HEK293 (cell line): ENCODE results near the gene OR51G2.

Source experiments
- CTCF ChIA-PET: fragments of 350-600 bp; formaldehyde crosslinking; extraction: SDS; loops from one replicate; lab custom pipeline; 2021; ENCODE audit warnings: antibody characterized with exemption; lab: Yijun Ruan, JAX
- POLR2A ChIA-PET: fragments of 300-600 bp; formaldehyde crosslinking; extraction: SDS; loops from one replicate; lab custom pipeline; 2020; ENCODE audit warnings: antibody characterized with exemption, inconsistent platforms; lab: Yijun Ruan, JAX
- H3K27ac ChIP-seq: fragments of 200-500 bp; sonication (Bioruptor generic); 2 replicates; pipeline ENCODE4 v1.5.1; 2014; ENCODE audit warnings: low read depth, low read length, control low read depth, inconsistent platforms; ENCODE audit errors: extremely low read depth
- H3K36me3 ChIP-seq, 2 experiments: fragments of 200-500 bp in 1 of 2; sonication (Bioruptor generic) in 1 of 2; 1 replicate in 1 of 2; 2 replicates in 1 of 2; pipeline ENCODE4 v1.5.1; 2014 to 2017; ENCODE audit warnings: inconsistent platforms in 2 of 2, low read length in 2 of 2; ENCODE audit not compliant: control insufficient read depth in 2 of 2, insufficient read depth in 1 of 2
- H3K4me1 ChIP-seq: fragments of 200-500 bp; sonication (Bioruptor generic); 2 replicates; pipeline ENCODE4 v1.5.1; 2014; ENCODE audit warnings: mild to moderate bottlenecking, low read length, inconsistent platforms; ENCODE audit not compliant: control insufficient read depth, insufficient read depth
- H3K4me3 ChIP-seq: 2 replicates; pipeline ENCODE4 v1.5.1; 2011; ENCODE audit warnings: low read depth, mild to moderate bottlenecking, control low read depth, low read length, moderate library complexity
- H3K9me3 ChIP-seq: fragments of 200-500 bp; sonication (Bioruptor generic); 2 replicates; pipeline ENCODE4 v1.5.1; 2014; ENCODE audit warnings: low read depth, low read length, inconsistent platforms; ENCODE audit not compliant: control insufficient read depth, insufficient read depth
- EGR2 ChIP-seq: fragments of 450-650 bp; formaldehyde crosslinking; IDR thresholded peaks from 2 replicates; pipeline ENCODE4 v1.5.1; 2016; ENCODE audit warnings: low read depth, missing biosample characterization, missing genetic modification characterization
- HOXC10 ChIP-seq: sonication (generic); formaldehyde crosslinking; IDR thresholded peaks from 2 replicates; pipeline ENCODE4 v1.8.1; 2023; ENCODE audit warnings: mild to moderate bottlenecking, missing genetic modification reagents
- KLF1 ChIP-seq: fragments of 450-650 bp; formaldehyde crosslinking; IDR thresholded peaks from 2 replicates; pipeline ENCODE4 v1.5.1; 2016; ENCODE audit warnings: missing biosample characterization, missing genetic modification characterization
- KLF10 ChIP-seq: fragments of 450-650 bp; IDR thresholded peaks from 2 replicates; pipeline ENCODE4 v1.5.1; 2018; ENCODE audit warnings: missing biosample characterization, mild to moderate bottlenecking, missing genetic modification characterization
- KLF9 ChIP-seq: fragments of 450-650 bp; formaldehyde crosslinking; IDR thresholded peaks from 2 replicates; pipeline ENCODE4 v1.5.1; 2016; ENCODE audit warnings: missing biosample characterization, missing genetic modification characterization, low read depth
- SCRT1 ChIP-seq: fragments of 450-650 bp; formaldehyde crosslinking; IDR thresholded peaks from 2 replicates; pipeline ENCODE4 v1.5.1; 2016; ENCODE audit warnings: missing biosample characterization, missing genetic modification characterization, borderline replicate concordance
- SETDB1 ChIP-seq: IDR thresholded peaks from one replicate; pipeline ENCODE4 v1.6.1; 2017; ENCODE audit warnings: mild to moderate bottlenecking, low read length, moderate library complexity, mixed read lengths; ENCODE audit not compliant: insufficient read length
- ZFP69B ChIP-seq: fragments of 450-650 bp; formaldehyde crosslinking; IDR thresholded peaks from 2 replicates; pipeline ENCODE4 v1.5.1; 2016; ENCODE audit warnings: missing biosample characterization, missing genetic modification characterization
- ZIC2 ChIP-seq: fragments of 450-650 bp; formaldehyde crosslinking; IDR thresholded peaks from 2 replicates; pipeline ENCODE4 v1.5.1; 2016; ENCODE audit warnings: missing biosample characterization, missing genetic modification characterization
- ZNF138 ChIP-seq: fragments of 450-650 bp; formaldehyde crosslinking; IDR thresholded peaks from 2 replicates; pipeline ENCODE4 v1.5.1; 2016; ENCODE audit warnings: missing biosample characterization, missing genetic modification characterization, borderline replicate concordance
- ZNF184 ChIP-seq: fragments of 450-650 bp; IDR thresholded peaks from 2 replicates; pipeline ENCODE4 v1.5.1; 2018; ENCODE audit warnings: missing biosample characterization, mild to moderate bottlenecking, missing genetic modification characterization
- ZNF391 ChIP-seq: fragments of 450-650 bp; formaldehyde crosslinking; IDR thresholded peaks from 2 replicates; pipeline ENCODE4 v1.5.1; 2016; ENCODE audit warnings: low read depth, missing biosample characterization, missing genetic modification characterization, borderline replicate concordance
- ZNF501 ChIP-seq: fragments of 450-650 bp; formaldehyde crosslinking; IDR thresholded peaks from 2 replicates; pipeline ENCODE4 v1.5.1; 2016; ENCODE audit warnings: missing biosample characterization, missing genetic modification characterization
- ZNF544 ChIP-seq: fragments of 450-650 bp; formaldehyde crosslinking; IDR thresholded peaks from 2 replicates; pipeline ENCODE4 v1.5.0; 2017; ENCODE audit warnings: missing biosample characterization, missing genetic modification characterization
- ZNF585B ChIP-seq: fragments of 450-650 bp; formaldehyde crosslinking; IDR thresholded peaks from 2 replicates; pipeline ENCODE4 v1.5.1; 2016; ENCODE audit warnings: missing biosample characterization, missing genetic modification characterization
- ZNF626 ChIP-seq: fragments of 450-650 bp; sonication (Bioruptor Pico); formaldehyde crosslinking; IDR thresholded peaks from 2 replicates; pipeline ENCODE4 v1.5.1; 2018; ENCODE audit warnings: missing biosample characterization, missing genetic modification characterization, inconsistent platforms
- ZNF701 ChIP-seq: fragments of 450-650 bp; formaldehyde crosslinking; IDR thresholded peaks from 2 replicates; pipeline ENCODE4 v1.5.1; 2016; ENCODE audit warnings: missing biosample characterization, missing genetic modification characterization
- ZSCAN30 ChIP-seq: fragments of 450-650 bp; IDR thresholded peaks from 2 replicates; pipeline ENCODE4 v1.5.1; 2018; ENCODE audit warnings: missing biosample characterization, mild to moderate bottlenecking, missing genetic modification characterization, moderate library complexity
- ZXDB ChIP-seq: fragments of 450-650 bp; formaldehyde crosslinking; IDR thresholded peaks from 2 replicates; pipeline ENCODE4 v1.5.1; 2016; ENCODE audit warnings: missing biosample characterization, missing genetic modification characterization
- TF ChIP-seq, protein P1 (sequence below): fragments of 450-650 bp; formaldehyde crosslinking; IDR thresholded peaks from 2 replicates; pipeline ENCODE4 v1.5.1; 2016; ENCODE audit warnings: missing biosample characterization, missing genetic modification characterization
- TF ChIP-seq, protein P2 (sequence below): fragments of 450-650 bp; formaldehyde crosslinking; IDR thresholded peaks from 2 replicates; pipeline ENCODE4 v1.5.1; 2017; ENCODE audit warnings: missing biosample characterization, missing genetic modification characterization
- TF ChIP-seq, protein P3 (sequence below): fragments of 450-650 bp; formaldehyde crosslinking; IDR thresholded peaks from 2 replicates; pipeline ENCODE4 v1.5.1; 2016; ENCODE audit warnings: missing biosample characterization, missing genetic modification characterization, borderline replicate concordance
- TF ChIP-seq, protein P4 (sequence below): fragments of 450-650 bp; formaldehyde crosslinking; IDR thresholded peaks from 2 replicates; pipeline ENCODE4 v1.5.1; 2016; ENCODE audit warnings: missing biosample characterization, missing genetic modification characterization

The OR51G2 gene

DNA sequence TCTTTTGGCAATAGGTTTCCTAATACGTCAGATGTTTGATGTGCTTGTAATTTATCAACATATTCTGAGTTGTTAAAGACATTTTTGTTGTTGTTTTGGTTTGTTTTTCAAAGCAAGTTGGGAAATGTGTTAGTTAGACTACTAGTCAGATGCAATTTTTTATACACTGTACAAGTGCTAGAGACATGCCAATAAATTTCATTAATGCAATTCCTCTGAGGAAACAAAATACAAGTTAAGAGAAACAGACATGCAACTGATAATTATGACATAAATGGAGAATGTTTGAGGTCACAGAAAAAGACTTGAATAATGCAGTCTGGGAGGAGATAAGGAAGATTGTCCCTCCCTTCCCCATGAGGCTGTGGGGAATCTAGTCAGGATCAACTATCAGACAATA lies 31.6 kb downstream of the OR51G2 start:
- TF ChIP-seq ZSCAN30 (tag by site-specific recombination) (no peak), ZNF138 (tag by site-specific recombination) (no peak)
- H3K9me3 ChIP-seq, result no peaks in the 10 kb centered on the region
- CTCF ChIA-PET, result no interaction called here
- no peak overlapping the region for H3K27ac ChIP-seq
- no peaks in the 10 kb centered on the region for H3K36me3 ChIP-seq
- H3K4me1 ChIP-seq, result no peaks in the 10 kb centered on the region
- H3K4me3 ChIP-seq, result no peak overlapping the region
- POLR2A ChIA-PET, result no interaction called here

DNA sequence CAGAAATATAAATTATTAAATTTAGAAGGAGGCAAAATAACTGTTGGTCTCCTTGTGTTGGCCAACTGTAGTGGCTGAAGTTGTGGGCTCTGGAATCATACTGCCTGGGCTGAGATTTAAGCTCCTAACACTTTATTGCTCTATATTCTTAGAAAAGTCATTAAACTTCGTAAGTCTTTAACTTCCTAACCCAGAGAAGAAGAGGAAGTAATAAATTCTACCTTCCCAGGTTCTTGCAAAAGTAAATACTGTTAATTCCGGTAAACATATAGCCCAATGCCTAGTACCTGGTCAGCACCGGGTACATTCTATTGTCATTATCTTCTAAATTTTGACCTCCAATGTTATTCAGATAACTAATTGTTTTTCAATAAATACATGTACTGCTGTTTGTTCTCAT lies 33.0 kb downstream of the OR51G2 start:
- no peaks in the 10 kb centered on the region for H3K36me3 ChIP-seq
- POLR2A ChIA-PET, result no interaction called here
- CTCF ChIA-PET, result no interaction called here
- H3K9me3 ChIP-seq, result no peaks in the 10 kb centered on the region
- H3K4me1 ChIP-seq, result no peaks in the 10 kb centered on the region
- no peak for TF ChIP-seq ZNF701 (tag by site-specific recombination)
- TF ChIP-seq KLF1 (tag by site-specific recombination), result no peak
- no peak for TF ChIP-seq HOXC10 (CRISPR knock-in tag)
- no peak for TF ChIP-seq ZNF184 (tag by site-specific recombination)
- TF ChIP-seq ZNF544 (tag by site-specific recombination), result no peak
- TF ChIP-seq ZFP69B (tag by site-specific recombination), result no peak
- no peak for TF ChIP-seq EGR2 (tag by site-specific recombination)
- no peak for TF ChIP-seq ZNF501
- TF ChIP-seq, protein P1, sequence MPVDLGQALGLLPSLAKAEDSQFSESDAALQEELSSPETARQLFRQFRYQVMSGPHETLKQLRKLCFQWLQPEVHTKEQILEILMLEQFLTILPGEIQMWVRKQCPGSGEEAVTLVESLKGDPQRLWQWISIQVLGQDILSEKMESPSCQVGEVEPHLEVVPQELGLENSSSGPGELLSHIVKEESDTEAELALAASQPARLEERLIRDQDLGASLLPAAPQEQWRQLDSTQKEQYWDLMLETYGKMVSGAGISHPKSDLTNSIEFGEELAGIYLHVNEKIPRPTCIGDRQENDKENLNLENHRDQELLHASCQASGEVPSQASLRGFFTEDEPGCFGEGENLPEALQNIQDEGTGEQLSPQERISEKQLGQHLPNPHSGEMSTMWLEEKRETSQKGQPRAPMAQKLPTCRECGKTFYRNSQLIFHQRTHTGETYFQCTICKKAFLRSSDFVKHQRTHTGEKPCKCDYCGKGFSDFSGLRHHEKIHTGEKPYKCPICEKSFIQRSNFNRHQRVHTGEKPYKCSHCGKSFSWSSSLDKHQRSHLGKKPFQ (tag by site-specific recombination), result no peak
- no peak for TF ChIP-seq ZIC2 (tag by site-specific recombination)
- no peak for TF ChIP-seq ZNF585B (tag by site-specific recombination)
- TF ChIP-seq KLF9 (tag by site-specific recombination), result no peak
- no peak overlapping the region for H3K27ac ChIP-seq
- H3K4me3 ChIP-seq, result no peak overlapping the region

DNA sequence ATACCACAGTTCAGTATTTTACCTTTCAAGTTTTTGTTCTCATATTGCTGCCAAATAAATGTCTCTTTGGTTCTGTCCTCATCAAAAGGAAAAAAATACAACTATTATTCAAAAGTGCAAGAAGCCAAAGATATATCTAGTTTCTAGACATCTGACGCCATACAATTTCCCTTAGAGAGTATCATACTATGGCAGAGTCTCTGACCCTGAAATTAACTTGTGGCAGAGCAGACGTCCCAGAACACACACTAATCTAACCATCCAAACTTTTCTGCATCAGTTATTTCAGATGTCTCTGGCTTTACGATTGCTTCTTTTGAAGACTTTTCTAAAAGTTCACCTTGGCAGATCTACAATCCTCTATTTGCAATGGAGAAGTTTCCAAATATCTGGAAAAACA lies 34.8 kb downstream of the OR51G2 start:
- no peak overlapping the region for H3K27ac ChIP-seq
- TF ChIP-seq, protein P2, sequence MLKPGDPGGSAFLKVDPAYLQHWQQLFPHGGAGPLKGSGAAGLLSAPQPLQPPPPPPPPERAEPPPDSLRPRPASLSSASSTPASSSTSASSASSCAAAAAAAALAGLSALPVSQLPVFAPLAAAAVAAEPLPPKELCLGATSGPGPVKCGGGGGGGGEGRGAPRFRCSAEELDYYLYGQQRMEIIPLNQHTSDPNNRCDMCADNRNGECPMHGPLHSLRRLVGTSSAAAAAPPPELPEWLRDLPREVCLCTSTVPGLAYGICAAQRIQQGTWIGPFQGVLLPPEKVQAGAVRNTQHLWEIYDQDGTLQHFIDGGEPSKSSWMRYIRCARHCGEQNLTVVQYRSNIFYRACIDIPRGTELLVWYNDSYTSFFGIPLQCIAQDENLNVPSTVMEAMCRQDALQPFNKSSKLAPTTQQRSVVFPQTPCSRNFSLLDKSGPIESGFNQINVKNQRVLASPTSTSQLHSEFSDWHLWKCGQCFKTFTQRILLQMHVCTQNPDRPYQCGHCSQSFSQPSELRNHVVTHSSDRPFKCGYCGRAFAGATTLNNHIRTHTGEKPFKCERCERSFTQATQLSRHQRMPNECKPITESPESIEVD (tag by site-specific recombination), result no peak
- TF ChIP-seq, protein P3, sequence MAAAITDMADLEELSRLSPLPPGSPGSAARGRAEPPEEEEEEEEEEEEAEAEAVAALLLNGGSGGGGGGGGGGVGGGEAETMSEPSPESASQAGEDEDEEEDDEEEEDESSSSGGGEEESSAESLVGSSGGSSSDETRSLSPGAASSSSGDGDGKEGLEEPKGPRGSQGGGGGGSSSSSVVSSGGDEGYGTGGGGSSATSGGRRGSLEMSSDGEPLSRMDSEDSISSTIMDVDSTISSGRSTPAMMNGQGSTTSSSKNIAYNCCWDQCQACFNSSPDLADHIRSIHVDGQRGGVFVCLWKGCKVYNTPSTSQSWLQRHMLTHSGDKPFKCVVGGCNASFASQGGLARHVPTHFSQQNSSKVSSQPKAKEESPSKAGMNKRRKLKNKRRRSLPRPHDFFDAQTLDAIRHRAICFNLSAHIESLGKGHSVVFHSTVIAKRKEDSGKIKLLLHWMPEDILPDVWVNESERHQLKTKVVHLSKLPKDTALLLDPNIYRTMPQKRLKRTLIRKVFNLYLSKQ (tag by site-specific recombination), result no peak
- TF ChIP-seq ZNF391 (tag by site-specific recombination), result no peak
- TF ChIP-seq SCRT1 (tag by site-specific recombination), result no peak
- TF ChIP-seq ZIC2 (tag by site-specific recombination), result no peak
- no peak for TF ChIP-seq KLF10
- no peak for TF ChIP-seq SETDB1
- no peak for TF ChIP-seq ZXDB (tag by site-specific recombination)
- no peak for TF ChIP-seq ZNF626
- TF ChIP-seq, protein P4, sequence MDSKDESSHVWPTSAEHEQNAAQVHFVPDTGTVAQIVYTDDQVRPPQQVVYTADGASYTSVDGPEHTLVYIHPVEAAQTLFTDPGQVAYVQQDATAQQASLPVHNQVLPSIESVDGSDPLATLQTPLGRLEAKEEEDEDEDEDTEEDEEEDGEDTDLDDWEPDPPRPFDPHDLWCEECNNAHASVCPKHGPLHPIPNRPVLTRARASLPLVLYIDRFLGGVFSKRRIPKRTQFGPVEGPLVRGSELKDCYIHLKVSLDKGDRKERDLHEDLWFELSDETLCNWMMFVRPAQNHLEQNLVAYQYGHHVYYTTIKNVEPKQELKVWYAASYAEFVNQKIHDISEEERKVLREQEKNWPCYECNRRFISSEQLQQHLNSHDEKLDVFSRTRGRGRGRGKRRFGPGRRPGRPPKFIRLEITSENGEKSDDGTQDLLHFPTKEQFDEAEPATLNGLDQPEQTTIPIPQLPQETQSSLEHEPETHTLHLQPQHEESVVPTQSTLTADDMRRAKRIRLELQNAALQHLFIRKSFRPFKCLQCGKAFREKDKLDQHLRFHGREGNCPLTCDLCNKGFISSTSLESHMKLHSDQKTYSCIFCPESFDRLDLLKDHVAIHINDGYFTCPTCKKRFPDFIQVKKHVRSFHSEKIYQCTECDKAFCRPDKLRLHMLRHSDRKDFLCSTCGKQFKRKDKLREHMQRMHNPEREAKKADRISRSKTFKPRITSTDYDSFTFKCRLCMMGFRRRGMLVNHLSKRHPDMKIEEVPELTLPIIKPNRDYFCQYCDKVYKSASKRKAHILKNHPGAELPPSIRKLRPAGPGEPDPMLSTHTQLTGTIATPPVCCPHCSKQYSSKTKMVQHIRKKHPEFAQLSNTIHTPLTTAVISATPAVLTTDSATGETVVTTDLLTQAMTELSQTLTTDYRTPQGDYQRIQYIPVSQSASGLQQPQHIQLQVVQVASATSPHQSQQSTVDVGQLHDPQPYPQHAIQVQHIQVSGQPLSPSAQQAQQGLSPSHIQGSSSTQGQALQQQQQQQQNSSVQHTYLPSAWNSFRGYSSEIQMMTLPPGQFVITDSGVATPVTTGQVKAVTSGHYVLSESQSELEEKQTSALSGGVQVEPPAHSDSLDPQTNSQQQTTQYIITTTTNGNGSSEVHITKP (tag by site-specific recombination), result no peak
- no peaks in the 10 kb centered on the region for H3K4me1 ChIP-seq
- ChIA-PET CTCF (no interaction called here), POLR2A (no interaction called here)
- no peak overlapping the region for H3K4me3 ChIP-seq
- H3K36me3 ChIP-seq, result no peaks in the 10 kb centered on the region
- no peaks in the 10 kb centered on the region for H3K9me3 ChIP-seq
